ENCODE measurements around the gene AGO3. TPM values are rescaled to one million over a fixed set of nuclear protein-coding genes. Genes with fewer than 3 reads are reported as not detected.

The AGO3 gene
- total and polyA plus RNA-seq, 2 experiments from 2014 or later, result 10.7 to 30.3 TPM

- H3K4me1 ChIP-seq (ENCODE audit: low read depth), result peaks cover 11% of the 10 kb centered on the region
- no peaks in the 10 kb centered on the region for H3K27me3 ChIP-seq
- H3K4me3 ChIP-seq, result no peak overlapping the region
- no peak for TF ChIP-seq CTCF (IDR thresholded peaks at IDR 0.05; ENCODE audit: low read depth, low read length)
- H3K9me3 ChIP-seq (ENCODE audit: low read depth), result no peaks in the 10 kb centered on the region
- no peak overlapping the region for H3K27ac ChIP-seq
- no peak for DNase-seq (ENCODE audit: low read depth in 1 of 2, low spot score in 1 of 2)
- H3K36me3 ChIP-seq, result no peaks in the 10 kb centered on the region
Measured at GRCh38 chr1:35927472-35927871, 3.4 kb upstream of the AGO3 start.

DNA sequence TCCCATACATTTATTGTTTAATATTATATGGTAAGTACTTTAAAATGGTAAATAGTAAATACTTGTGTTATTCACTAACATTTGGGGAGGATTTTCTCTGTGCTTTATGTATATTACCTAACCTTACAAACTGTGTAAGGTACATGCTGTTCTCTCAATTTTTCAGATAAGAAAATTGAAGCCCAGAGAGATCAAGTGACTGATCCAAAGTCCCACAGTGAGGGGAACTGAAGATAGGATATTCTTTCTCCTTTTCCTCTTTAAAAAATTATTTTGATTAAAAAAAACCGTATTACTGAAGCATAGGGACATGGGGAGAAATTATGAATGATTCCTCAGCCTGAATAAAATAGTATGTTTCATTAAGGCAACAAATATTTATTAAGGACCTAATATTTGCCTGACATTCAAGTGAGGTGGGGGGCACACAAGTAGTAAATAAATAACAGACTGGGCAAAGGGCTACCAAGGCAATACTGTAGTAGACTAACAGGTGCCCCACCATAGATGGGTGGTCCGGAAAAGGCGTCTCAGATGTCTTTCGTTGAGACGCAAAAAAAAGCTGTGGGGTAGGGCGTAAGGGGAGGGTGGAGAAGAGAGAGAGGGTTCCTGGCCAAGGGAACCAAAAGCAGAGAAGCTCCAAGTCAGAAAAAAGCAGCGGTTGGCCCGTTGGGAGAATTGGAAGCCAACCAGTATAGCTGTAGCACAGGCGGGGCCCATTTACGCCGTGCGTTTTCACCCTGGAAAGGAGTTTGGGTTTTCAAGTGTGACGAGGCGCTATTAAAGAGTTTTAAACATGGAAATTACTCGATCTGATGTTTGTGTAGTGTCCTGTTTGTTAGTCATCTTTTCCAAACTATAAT is 944 bp upstream of the AGO3 start:
- H3K36me3 ChIP-seq, result no peaks in the 10 kb centered on the region
- no peak for TF ChIP-seq CTCF (IDR thresholded peaks at IDR 0.05; ENCODE audit: low read depth, low read length)
- H3K27ac ChIP-seq, result peak overlapping the region; percentile 97
- peaks cover 13% of the 10 kb centered on the region for H3K4me1 ChIP-seq (ENCODE audit: low read depth)
- no peaks in the 10 kb centered on the region for H3K27me3 ChIP-seq
- peak overlapping the region; percentile 90 for H3K4me3 ChIP-seq
- no peaks in the 10 kb centered on the region for H3K9me3 ChIP-seq (ENCODE audit: low read depth)
- DNase-seq (ENCODE audit: low read depth in 1 of 2, low spot score in 1 of 2), result peak; percentile 58 to 71

- H3K36me3 ChIP-seq, result no peaks in the 10 kb centered on the region
- H3K27ac ChIP-seq, result peak overlapping the region; percentile 97
- peak overlapping the region; percentile 90 for H3K4me3 ChIP-seq
- H3K4me1 ChIP-seq (ENCODE audit: low read depth), result peaks cover 23% of the 10 kb centered on the region
- peak in 1 of 2 donors; percentile 45 for DNase-seq (ENCODE audit: low read depth in 1 of 2, low spot score in 1 of 2)
- H3K9me3 ChIP-seq (ENCODE audit: low read depth), result no peaks in the 10 kb centered on the region
- no peak for TF ChIP-seq CTCF (IDR thresholded peaks at IDR 0.05; ENCODE audit: low read depth, low read length)
- no peaks in the 10 kb centered on the region for H3K27me3 ChIP-seq
Measured at GRCh38 chr1:35931446-35932157, 697 bp downstream of the AGO3 start.

DNA sequence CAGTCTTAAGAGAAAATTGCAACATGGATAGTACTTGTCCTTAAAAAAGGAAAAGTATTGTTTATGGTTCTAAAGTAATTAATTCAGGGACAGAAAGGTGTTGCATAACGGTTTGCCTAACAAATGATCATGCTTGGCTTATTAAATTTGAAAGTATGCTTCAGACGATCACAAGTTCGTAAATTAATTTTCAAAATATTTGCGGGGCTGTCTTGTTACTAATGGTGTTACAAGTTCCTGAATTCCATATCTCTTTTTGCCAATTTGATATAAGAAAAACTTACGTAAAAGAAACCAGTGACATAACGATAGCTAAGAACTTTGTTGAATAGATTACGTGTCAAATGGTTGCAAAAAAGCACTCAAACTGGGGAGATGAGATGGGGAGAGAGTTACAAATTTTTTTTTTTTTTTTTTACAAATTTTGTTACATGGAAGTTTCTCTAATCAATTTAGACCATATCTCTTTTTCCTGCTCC is 1.3 kb downstream of the AGO3 start:
- H3K9me3 ChIP-seq (ENCODE audit: low read depth), result no peaks in the 10 kb centered on the region
- peak overlapping the region; percentile 90 for H3K4me3 ChIP-seq
- H3K36me3 ChIP-seq, result no peaks in the 10 kb centered on the region
- H3K4me1 ChIP-seq (ENCODE audit: low read depth), result peaks cover 23% of the 10 kb centered on the region
- no peak for DNase-seq (ENCODE audit: low read depth in 1 of 2, low spot score in 1 of 2)
- no peaks in the 10 kb centered on the region for H3K27me3 ChIP-seq
- TF ChIP-seq CTCF (IDR thresholded peaks at IDR 0.05; ENCODE audit: low read depth, low read length), result no peak
- H3K27ac ChIP-seq, result peak overlapping the region; percentile 97

- no peak for DNase-seq (ENCODE audit: low read depth in 1 of 2, low spot score in 1 of 2)
- Histone ChIP-seq H3K36me3 (no peaks in the 10 kb centered on the region), H3K4me1 (ENCODE audit: low read depth) (peaks cover 23% of the 10 kb centered on the region), H3K27ac (no peak overlapping the region), H3K9me3 (ENCODE audit: low read depth) (no peaks in the 10 kb centered on the region), H3K27me3 (no peaks in the 10 kb centered on the region), H3K4me3 (no peak overlapping the region)
- no peak for TF ChIP-seq CTCF (IDR thresholded peaks at IDR 0.05; ENCODE audit: low read depth, low read length)
Measured at GRCh38 chr1:35932941-35933340, 2.0 kb downstream of the AGO3 start.
